Esophagus muscularis mucosa (tissue), 4 donors: ENCODE data around the gene CELF2. TPM values are rescaled to one million over a fixed set of nuclear protein-coding genes. Genes with fewer than 3 reads are reported as not detected.

ENCODE experiments used
- DNase-seq: peaks from one replicate; pipeline ENCODE4 v3.0.0-alpha.2; 2017; ENCODE audit errors: extremely low spot score
- H3K27ac ChIP-seq, 4 donors: fragments of 200-600 bp; sonication (generic); replicated peaks in 1 of 4; 1 replicate in 3 of 4; 2 replicates in 1 of 4; pipeline ENCODE4 v1.5.1; 2016 to 2019; ENCODE audit warnings: mild to moderate bottlenecking in 1 of 4
- H3K27me3 ChIP-seq, 4 donors: fragments of 200-600 bp; sonication (generic); one replicate each; pipeline versions ENCODE4 v1.5.1 to v1.6.0; 2016 to 2019
- H3K36me3 ChIP-seq, 4 donors: fragments of 200-600 bp; sonication (generic); one replicate each; pipeline ENCODE4 v1.5.1; 2016 to 2019
- H3K4me1 ChIP-seq, 4 donors: fragments of 200-600 bp; sonication (generic); one replicate each; pipeline ENCODE4 v1.5.1; 2016 to 2019
- H3K4me3 ChIP-seq, 4 donors: fragments of 200-600 bp; sonication (generic); 1 replicate in 2 of 4; 2 replicates in 2 of 4; pipeline ENCODE4 v1.5.1; 2016 to 2019; ENCODE audit warnings: mild to moderate bottlenecking in 4 of 4, moderate library complexity in 1 of 4
- H3K9me3 ChIP-seq, 4 donors: fragments of 200-600 bp; sonication (generic); 1 replicate in 3 of 4; 2 replicates in 1 of 4; pipeline ENCODE4 v1.5.1; 2016 to 2019
- EP300 ChIP-seq: sonication (generic); formaldehyde crosslinking; IDR thresholded peaks from one replicate; pipeline ENCODE4 v1.6.1; 2017; ENCODE audit warnings: antibody characterized with exemption
- POLR2A ChIP-seq: fragments of 450-650 bp; IDR thresholded peaks from one replicate; pipeline ENCODE4 v1.6.1; 2017; ENCODE audit warnings: antibody characterized with exemption, moderate library complexity, mild to moderate bottlenecking, low read depth
- POLR2AphosphoS5 ChIP-seq, 2 donors: sonication (generic); formaldehyde crosslinking; IDR thresholded peaks; one replicate each; pipeline ENCODE4 v1.6.1; 2017; ENCODE audit warnings: antibody characterized with exemption in 2 of 2
- WGBS: methylation state at CpG from one replicate; pipeline ENCODE4 v1.1.5; 2018; 5-methylcytosine and 5-hydroxymethylcytosine counted together
- intact Hi-C: fragments of 100-400 bp; cut with DNase I; formaldehyde crosslinking; loops from one replicate; pipeline ENCODE4 v1.15.1; 2023
- total RNA-seq, 4 donors: library from RNA; depleted of rRNA; stranded (reverse); fragments of >200 nt; gene quantifications; one replicate each; pipeline versions ENCODE4 v1.1.0 to v1.2.1, GENCODE V29; 2016
- TF ChIP-seq, protein P1 (sequence below), 3 experiments: fragments of 200-600 bp in 2 of 3; fragments of 450-650 bp in 1 of 3; sonication (generic) in 2 of 3; IDR thresholded peaks; one replicate each; pipeline ENCODE4 v1.5.1; 2017 to 2019; ENCODE audit warnings: antibody characterized with exemption in 3 of 3, mild to moderate bottlenecking in 2 of 3, moderate library complexity in 1 of 3

The CELF2 gene
- total RNA-seq, 4 donors from 2014 or later = 81.8 to 128 (median 104) TPM

DNA sequence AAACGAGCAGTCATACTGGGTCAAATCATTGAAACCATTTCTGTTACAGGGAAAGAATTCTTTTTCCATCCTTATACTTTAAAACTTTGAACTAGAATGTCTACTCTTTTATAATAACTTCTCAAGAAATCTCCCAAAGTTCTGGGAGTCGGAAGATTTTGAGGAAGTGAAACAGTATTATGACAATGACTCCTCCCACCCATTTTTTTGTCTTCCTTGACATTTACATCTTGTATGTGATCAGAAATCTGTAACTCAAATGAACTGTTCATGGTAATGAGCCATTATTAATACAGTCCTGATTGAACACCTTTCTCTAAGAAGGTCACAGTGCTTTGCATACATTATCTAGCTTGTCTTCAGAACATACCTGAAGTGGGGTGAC, 227.4 kb downstream of the CELF2 start:
- no peak overlapping the region for H3K4me3 ChIP-seq
- DNase-seq = no peak
- intact Hi-C loops = no loop called here
- H3K4me1 ChIP-seq = peaks cover 24 to 47% (median 27%) of the 10 kb centered on the region in 4 donors
- H3K27me3 ChIP-seq = no peaks in the 10 kb centered on the region
- no peak overlapping the region for H3K27ac ChIP-seq
- H3K36me3 ChIP-seq = peaks cover 0 to 27% (median 2%) of the 10 kb centered on the region in 4 donors
- H3K9me3 ChIP-seq = no peaks in the 10 kb centered on the region
- WGBS = 84% methylated on average over 2 of the region's 2 CpGs
- TF ChIP-seq, protein P1, sequence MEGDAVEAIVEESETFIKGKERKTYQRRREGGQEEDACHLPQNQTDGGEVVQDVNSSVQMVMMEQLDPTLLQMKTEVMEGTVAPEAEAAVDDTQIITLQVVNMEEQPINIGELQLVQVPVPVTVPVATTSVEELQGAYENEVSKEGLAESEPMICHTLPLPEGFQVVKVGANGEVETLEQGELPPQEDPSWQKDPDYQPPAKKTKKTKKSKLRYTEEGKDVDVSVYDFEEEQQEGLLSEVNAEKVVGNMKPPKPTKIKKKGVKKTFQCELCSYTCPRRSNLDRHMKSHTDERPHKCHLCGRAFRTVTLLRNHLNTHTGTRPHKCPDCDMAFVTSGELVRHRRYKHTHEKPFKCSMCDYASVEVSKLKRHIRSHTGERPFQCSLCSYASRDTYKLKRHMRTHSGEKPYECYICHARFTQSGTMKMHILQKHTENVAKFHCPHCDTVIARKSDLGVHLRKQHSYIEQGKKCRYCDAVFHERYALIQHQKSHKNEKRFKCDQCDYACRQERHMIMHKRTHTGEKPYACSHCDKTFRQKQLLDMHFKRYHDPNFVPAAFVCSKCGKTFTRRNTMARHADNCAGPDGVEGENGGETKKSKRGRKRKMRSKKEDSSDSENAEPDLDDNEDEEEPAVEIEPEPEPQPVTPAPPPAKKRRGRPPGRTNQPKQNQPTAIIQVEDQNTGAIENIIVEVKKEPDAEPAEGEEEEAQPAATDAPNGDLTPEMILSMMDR (IDR thresholded peaks at IDR 0.05) = no peak
- no peak for TF ChIP-seq POLR2A
- TF ChIP-seq EP300 = no peak
- TF ChIP-seq POLR2AphosphoS5 (IDR thresholded peaks at IDR 0.05) = no peak

DNA sequence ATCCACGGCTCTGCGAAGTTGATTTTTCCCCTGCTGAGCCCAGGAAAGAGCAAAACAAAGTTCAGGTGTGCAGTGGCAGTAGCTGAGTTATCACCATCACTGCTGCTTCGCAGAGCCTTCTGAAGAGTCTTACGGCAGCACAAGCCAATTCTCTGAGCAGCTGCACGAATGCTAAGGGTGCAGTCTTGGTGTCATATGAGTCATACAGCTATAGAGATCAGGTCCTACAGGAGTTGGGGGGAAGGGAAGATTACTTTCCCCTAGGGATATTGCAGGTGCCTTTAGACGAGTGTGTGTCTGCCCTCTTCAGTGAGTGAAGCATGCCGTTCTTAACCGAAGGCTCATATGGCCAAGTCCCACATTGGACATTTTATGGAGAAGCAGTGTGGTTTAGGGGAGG, 227.8 kb downstream of the CELF2 start:
- H3K36me3 ChIP-seq = peaks cover 0 to 30% (median 4%) of the 10 kb centered on the region in 4 donors
- H3K9me3 ChIP-seq = no peaks in the 10 kb centered on the region
- peaks cover 24 to 50% (median 27%) of the 10 kb centered on the region in 4 donors for H3K4me1 ChIP-seq
- intact Hi-C loops = no loop called here
- no peak for DNase-seq
- H3K4me3 ChIP-seq = no peak overlapping the region
- 93% methylated on average over 8 of the region's 8 CpGs for WGBS
- no peak overlapping the region for H3K27ac ChIP-seq
- H3K27me3 ChIP-seq = no peaks in the 10 kb centered on the region
- TF ChIP-seq EP300 (no peak), POLR2AphosphoS5 (IDR thresholded peaks at IDR 0.05) (no peak), POLR2A (no peak)
- TF ChIP-seq, protein P1 (IDR thresholded peaks at IDR 0.05) = no peak

DNA sequence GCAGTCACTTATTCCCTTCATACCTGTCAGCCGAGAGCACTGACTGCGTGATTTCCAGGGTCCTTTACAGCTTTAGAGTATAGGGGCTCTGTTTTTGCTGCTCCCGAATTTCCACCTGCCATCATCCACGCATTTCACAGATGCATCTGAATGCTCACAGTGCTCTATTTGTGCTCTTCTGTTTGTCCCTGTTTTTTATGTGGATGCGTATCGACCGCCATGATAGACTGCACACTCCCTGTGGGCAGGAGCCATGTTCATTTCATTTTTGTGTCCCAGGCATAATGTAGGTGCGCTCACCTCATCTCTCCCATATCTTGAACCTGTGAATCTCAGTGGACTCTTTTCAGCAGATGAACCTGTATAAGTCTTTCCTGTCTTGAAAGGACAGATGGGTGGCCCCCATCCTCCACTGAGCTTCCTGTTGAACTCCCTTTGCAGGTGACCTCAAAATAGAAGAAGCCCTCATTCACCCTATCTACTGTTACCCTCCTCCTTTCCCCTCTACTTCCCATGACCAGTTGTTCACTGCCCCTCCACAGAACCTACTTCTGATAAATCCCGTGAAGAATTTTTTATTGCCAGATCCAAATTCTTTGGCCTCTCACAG, 228.4 kb downstream of the CELF2 start:
- 97% methylated on average over 9 of the region's 9 CpGs for WGBS
- TF ChIP-seq POLR2A (no peak), EP300 (no peak), POLR2AphosphoS5 (IDR thresholded peaks at IDR 0.05) (no peak)
- TF ChIP-seq, protein P1 (IDR thresholded peaks at IDR 0.05) = no peak
- Histone ChIP-seq H3K4me3 (no peak overlapping the region), H3K27ac (no peak overlapping the region), H3K27me3 (no peaks in the 10 kb centered on the region), H3K9me3 (no peaks in the 10 kb centered on the region), H3K36me3 (peaks cover 0 to 34% (median 8%) of the 10 kb centered on the region in 4 donors), H3K4me1 (peaks cover 24 to 50% (median 28%) of the 10 kb centered on the region in 4 donors)
- intact Hi-C loops = no loop called here
- no peak for DNase-seq

DNA sequence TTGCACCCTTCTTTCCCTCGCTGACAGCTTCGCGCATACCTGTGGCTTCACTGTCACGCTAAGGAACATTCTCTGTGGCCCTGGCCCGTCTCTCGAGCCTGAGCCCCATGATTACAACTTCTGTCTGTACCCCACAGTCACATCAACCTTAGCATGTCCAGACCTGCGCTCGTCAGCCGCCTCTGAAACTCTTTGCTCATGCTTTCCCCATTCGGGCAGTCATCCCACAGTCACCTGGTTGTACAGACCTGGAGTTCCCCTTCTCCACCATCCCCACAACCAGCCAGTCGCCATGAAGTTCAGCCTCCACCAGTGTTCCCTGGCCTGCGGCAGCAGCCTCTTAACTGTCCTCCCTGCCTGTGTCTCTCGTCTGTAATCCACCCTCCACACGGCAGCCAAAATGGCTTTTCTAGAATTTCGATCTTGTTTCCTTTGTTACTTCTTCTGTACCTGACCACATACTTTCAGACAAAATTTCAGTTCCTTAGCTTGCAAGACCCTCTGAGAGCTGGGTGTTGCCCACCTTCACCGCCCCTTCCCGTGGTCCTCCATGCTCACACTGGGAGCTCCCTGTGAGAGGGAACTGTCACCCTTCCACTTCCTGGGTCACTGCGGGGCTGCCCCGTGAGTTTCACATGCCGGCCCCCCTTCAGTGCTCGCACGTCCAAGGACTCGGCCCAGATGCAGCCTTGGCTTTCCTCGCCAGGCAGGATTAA, 229.2 kb downstream of the CELF2 start:
- DNase-seq = no peak
- 96% methylated on average over 24 of the region's 24 CpGs for WGBS
- Histone ChIP-seq H3K27me3 (no peaks in the 10 kb centered on the region), H3K9me3 (no peaks in the 10 kb centered on the region), H3K4me1 (peaks cover 20 to 50% (median 28%) of the 10 kb centered on the region in 4 donors), H3K4me3 (no peak overlapping the region), H3K27ac (no peak overlapping the region), H3K36me3 (peaks cover 0 to 41% (median 8%) of the 10 kb centered on the region in 4 donors)
- TF ChIP-seq, protein P1 (IDR thresholded peaks at IDR 0.05) = no peak
- no peak for TF ChIP-seq POLR2AphosphoS5 (IDR thresholded peaks at IDR 0.05)
- TF ChIP-seq EP300 = no peak
- TF ChIP-seq POLR2A = no peak
- intact Hi-C loops = no loop called here
